HepG2 (cell line): ENCODE data around the gene HS3ST3A1.

Source experiments
- ATF1 ChIP-seq: IDR thresholded peaks from 2 replicates; pipeline ENCODE4 v1.6.1; 2016; ENCODE audit warnings: mild to moderate bottlenecking, control low read depth
- DMAP1 ChIP-seq: IDR thresholded peaks from 2 replicates; pipeline ENCODE4 v1.6.1; 2016
- HNRNPLL ChIP-seq: fragments of 200-400 bp; formaldehyde crosslinking; IDR thresholded peaks from 2 replicates; pipeline ENCODE4 v1.6.1; 2017; ENCODE audit warnings: mild to moderate bottlenecking, low read depth, low read length; ENCODE audit not compliant: poor library complexity, severe bottlenecking
- PLRG1 ChIP-seq: fragments of 450-650 bp; conservative IDR thresholded peaks from 2 replicates; pipeline ENCODE4 v1.6.1; 2016
- ZBTB1 ChIP-seq: sonication (generic); formaldehyde crosslinking; IDR thresholded peaks from 2 replicates; pipeline ENCODE4 v1.4.0; 2020; ENCODE audit warnings: missing genetic modification reagents, borderline replicate concordance
- ZMYM3 ChIP-seq: sonication (generic); formaldehyde crosslinking; IDR thresholded peaks from 2 replicates; pipeline ENCODE4 v1.5.1; 2020; ENCODE audit warnings: mild to moderate bottlenecking, missing genetic modification reagents
- TF ChIP-seq, protein P1 (sequence below): sonication (generic); formaldehyde crosslinking; IDR thresholded peaks from 2 replicates; pipeline ENCODE4 v1.4.0; 2020; ENCODE audit warnings: low read depth, mild to moderate bottlenecking, missing genetic modification reagents
- TF ChIP-seq, protein P2 (sequence below): sonication (generic); formaldehyde crosslinking; IDR thresholded peaks from 2 replicates; pipeline ENCODE4 v1.4.0; 2020; ENCODE audit warnings: missing genetic modification reagents

DNA sequence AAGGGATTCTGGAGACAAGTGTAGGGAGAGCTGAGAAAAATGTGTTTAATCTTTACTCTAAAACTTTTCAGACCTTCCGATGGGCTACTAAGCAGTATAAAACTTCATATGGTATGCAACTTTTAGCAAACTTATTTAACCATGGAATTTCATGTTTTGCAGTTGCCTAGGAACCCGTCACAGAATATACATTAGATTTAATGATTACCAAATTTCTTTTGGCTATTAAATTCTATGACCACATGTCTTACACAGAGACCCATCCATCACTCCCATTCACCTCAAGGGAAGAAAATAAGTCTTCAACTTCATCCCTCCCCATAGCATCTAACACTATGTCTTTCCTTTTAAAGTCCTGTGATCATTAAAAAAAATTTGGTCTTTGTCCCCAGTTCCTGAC is 54.9 kb downstream of the HS3ST3A1 start:
- TF ChIP-seq ATF1 (CRISPR knock-in tag) (no peak), ZMYM3 (CRISPR knock-in tag) (no peak), ZBTB1 (CRISPR knock-in tag) (no peak), DMAP1 (CRISPR knock-in tag) (no peak), PLRG1 (no peak), HNRNPLL (no peak)
- TF ChIP-seq, protein P1, sequence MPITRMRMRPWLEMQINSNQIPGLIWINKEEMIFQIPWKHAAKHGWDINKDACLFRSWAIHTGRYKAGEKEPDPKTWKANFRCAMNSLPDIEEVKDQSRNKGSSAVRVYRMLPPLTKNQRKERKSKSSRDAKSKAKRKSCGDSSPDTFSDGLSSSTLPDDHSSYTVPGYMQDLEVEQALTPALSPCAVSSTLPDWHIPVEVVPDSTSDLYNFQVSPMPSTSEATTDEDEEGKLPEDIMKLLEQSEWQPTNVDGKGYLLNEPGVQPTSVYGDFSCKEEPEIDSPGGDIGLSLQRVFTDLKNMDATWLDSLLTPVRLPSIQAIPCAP (CRISPR knock-in tag) = no peak
- TF ChIP-seq, protein P2, sequence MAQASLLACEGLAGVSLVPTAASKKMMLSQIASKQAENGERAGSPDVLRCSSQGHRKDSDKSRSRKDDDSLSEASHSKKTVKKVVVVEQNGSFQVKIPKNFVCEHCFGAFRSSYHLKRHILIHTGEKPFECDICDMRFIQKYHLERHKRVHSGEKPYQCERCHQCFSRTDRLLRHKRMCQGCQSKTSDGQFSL (CRISPR knock-in tag) = no peak
